GM12864 (cell line): ENCODE results near the gene MMRN1.

Experiments
- DNase-seq: peaks from one replicate; pipeline ENCODE4 v3.0.0-alpha.2; 2011; ENCODE audit warnings: low read depth
- H3K4me3 ChIP-seq: 2 replicates; pipeline ENCODE4 v1.5.1; 2011; ENCODE audit warnings: mild to moderate bottlenecking, low read depth, low read length, control low read depth
- TF ChIP-seq, protein P1 (sequence below): IDR thresholded peaks from 2 replicates; pipeline ENCODE4 v1.5.1; 2011; ENCODE audit warnings: low read depth, mild to moderate bottlenecking, moderate library complexity, low read length, control low read depth, inconsistent platforms; ENCODE audit errors: missing control alignments

MMRN1 gene

GRCh38 chr4:89894649-89895550 is at the start of gene MMRN1:
MMRN1 (plus strand) TSS chr4:89894854; CDS start chr4:89894972, 118 bp downstream.
- TF ChIP-seq, protein P1, sequence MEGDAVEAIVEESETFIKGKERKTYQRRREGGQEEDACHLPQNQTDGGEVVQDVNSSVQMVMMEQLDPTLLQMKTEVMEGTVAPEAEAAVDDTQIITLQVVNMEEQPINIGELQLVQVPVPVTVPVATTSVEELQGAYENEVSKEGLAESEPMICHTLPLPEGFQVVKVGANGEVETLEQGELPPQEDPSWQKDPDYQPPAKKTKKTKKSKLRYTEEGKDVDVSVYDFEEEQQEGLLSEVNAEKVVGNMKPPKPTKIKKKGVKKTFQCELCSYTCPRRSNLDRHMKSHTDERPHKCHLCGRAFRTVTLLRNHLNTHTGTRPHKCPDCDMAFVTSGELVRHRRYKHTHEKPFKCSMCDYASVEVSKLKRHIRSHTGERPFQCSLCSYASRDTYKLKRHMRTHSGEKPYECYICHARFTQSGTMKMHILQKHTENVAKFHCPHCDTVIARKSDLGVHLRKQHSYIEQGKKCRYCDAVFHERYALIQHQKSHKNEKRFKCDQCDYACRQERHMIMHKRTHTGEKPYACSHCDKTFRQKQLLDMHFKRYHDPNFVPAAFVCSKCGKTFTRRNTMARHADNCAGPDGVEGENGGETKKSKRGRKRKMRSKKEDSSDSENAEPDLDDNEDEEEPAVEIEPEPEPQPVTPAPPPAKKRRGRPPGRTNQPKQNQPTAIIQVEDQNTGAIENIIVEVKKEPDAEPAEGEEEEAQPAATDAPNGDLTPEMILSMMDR: no peak
- no peak for DNase-seq
- peak within 1 kb of the TSS; percentile 8 for H3K4me3 ChIP-seq

DNA sequence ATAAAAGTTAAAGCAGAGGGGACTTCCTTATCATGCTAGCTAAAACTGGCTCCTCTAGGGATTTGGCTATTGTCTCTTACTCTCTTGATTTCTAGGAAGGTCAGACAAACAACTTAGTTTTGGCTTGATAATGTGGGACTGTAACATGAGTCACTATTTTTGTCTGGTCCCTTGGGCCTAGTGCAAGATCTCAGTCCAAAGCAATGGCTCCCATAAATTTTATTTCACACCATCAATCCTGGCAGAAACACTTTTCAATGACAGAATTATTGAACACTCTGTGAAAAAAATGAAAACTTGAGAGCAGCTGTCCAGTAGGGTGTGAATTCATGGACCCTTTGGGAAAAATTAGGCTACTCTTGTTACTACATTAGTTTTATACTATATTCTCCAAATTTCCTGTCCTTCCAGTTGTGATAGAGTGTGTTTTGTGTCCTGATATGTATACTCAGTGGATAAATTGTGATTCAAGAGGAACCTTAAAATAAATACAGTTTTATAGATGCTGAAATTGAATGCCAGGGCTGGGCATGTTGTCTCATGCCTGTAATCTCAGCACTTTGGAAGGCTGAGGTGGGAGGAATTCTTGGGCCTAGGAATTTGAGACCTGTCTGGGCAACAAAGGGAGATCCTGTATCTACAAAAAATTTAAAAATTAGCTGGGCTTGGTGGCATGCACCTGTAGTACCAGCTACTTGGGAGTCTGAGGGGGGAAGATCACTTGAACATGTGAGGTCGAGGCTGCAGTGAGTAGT is 46.9 kb upstream of the MMRN1 start:
- DNase-seq: no peak
- TF ChIP-seq, protein P1: no peak
- no peak overlapping the region for H3K4me3 ChIP-seq

DNA sequence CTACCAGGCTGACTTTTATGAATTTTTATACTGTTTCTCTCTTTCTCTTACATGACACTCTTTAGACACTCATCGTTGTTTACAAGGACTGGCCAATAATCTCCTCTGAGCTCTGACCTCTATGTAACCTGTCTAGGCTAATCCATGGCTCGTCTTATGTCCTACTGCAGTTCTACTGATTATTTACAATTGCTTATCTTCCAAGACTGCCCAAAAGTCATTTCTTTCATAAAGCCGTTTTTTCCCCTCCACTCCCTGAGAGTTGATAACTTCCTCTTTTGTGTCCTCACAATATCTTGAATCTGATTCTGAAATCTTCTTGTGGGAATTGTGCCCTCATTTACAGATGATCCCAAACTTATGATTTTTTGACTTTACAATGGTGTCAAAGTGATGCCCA is 39.4 kb upstream of the MMRN1 start:
- H3K4me3 ChIP-seq: no peak overlapping the region
- TF ChIP-seq, protein P1: no peak
- no peak for DNase-seq

GRCh38 chr4:89860971-89861370 is 33.7 kb upstream of the MMRN1 start:
- H3K4me3 ChIP-seq: no peak overlapping the region
- TF ChIP-seq, protein P1: no peak
- no peak for DNase-seq

DNA sequence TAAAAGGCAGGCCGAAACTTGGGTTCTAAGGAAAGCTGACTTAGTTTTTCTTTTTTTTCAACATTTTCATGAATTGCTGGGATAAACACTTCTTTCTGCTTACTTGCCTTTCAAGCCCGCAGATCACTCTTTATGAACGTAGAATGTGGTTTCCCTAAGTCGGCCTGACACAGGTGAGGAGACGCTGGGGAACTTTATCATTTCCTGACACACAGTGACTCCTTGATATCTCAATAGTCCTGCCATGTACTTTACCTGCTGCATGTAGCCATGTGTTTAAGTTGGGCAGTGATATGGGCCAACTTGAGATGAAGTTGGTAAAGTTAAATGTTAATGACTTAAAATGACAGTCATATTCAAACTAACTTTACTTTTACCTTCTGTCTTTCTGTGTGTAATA is 31.1 kb upstream of the MMRN1 start:
- TF ChIP-seq, protein P1: no peak
- H3K4me3 ChIP-seq: no peak overlapping the region
- no peak for DNase-seq

GRCh38 chr4:89868276-89868675 is 26.4 kb upstream of the MMRN1 start:
- TF ChIP-seq, protein P1: no peak
- no peak overlapping the region for H3K4me3 ChIP-seq
- no peak for DNase-seq
